ENCODE measurements around the gene METTL26. TPM values are rescaled to one million over a fixed set of nuclear protein-coding genes. Genes with fewer than 3 reads are reported as not detected.

METTL26 gene
- total and polyA plus RNA-seq, 2 of the 8 experiments (the other 6 are each of a cell fraction or from before 2014, with no cell fraction given): 100 to 186 TPM

DNA sequence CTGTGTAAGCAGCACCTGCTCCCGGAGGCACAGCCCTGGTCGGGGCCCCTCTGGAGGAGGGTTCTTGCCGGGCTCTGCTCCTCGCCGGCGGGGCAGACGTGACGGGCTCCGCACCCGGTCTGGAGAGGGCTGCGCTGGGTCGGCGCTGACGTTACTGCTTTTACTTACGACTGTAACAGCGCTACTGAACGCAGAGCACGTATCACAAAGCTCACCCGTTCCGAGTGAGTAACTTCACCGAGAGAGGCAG, 47.5 kb downstream of the METTL26 start:
- POLR2A ChIA-PET (ENCODE audit: partially characterized antibody): interaction anchor here (0.9 to 2.3 kb wide), 15 partner anchors 8 to 102 kb away, joined by 3 to 9 read pairs (median 4); partner anchors contain the start of genes METTL26, STUB1, WDR24 and WDR90
- TF ChIP-seq SAP30 (IDR thresholded peaks at IDR 0.05; ENCODE audit: insufficient read depth, insufficient replicate concordance, low read length) (no peak), POLR2AphosphoS5 (IDR thresholded peaks at IDR 0.05; ENCODE audit: low read depth, low read length) (peak; percentile 39; the same call in 1 of the 2 replicates), RNF2 (IDR thresholded peaks at IDR 0.05; ENCODE audit: borderline replicate concordance, low read depth, low read length, missing control alignments, poor library complexity, severe bottlenecking) (no peak), SIN3A (conservative IDR thresholded peaks at IDR 0.05 in 1 of 2, IDR thresholded peaks at IDR 0.05 in 1 of 2; ENCODE audit: low read depth in 1 of 2, low read length in 2 of 2) (peak; percentile 19 to 57; a peak in 1 of 4 replicates), CREB1 (IDR thresholded peaks at IDR 0.05) (0 out of 2 replicates have a peak, but pooled peaks have one; percentile 41), SP1 (IDR thresholded peaks at IDR 0.05; ENCODE audit: low read depth, low read length) (no peak), ZNF274 (IDR thresholded peaks at IDR 0.05; ENCODE audit: borderline replicate concordance, extremely low read depth, low read length) (no peak), EZH2 (IDR thresholded peaks at IDR 0.05; ENCODE audit: low read depth, low read length, severe bottlenecking) (no peak), GTF2F1 (IDR thresholded peaks at IDR 0.05; ENCODE audit: borderline replicate concordance, low read depth, low read length) (no peak), POLR2A (IDR thresholded peaks at IDR 0.05; ENCODE audit: control extremely low read depth in 1 of 2, low read depth in 2 of 2, low read length in 2 of 2) (peak in 1 of 2 experiments; percentile 56; a peak in 2 of 3 replicates), JUND (IDR thresholded peaks at IDR 0.05; ENCODE audit: low read length) (no peak)
- TF ChIP-seq, protein P1, sequence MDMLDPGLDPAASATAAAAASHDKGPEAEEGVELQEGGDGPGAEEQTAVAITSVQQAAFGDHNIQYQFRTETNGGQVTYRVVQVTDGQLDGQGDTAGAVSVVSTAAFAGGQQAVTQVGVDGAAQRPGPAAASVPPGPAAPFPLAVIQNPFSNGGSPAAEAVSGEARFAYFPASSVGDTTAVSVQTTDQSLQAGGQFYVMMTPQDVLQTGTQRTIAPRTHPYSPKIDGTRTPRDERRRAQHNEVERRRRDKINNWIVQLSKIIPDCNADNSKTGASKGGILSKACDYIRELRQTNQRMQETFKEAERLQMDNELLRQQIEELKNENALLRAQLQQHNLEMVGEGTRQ (IDR thresholded peaks at IDR 0.05; ENCODE audit: low read length): no peak

More for the DNA sequence above, 47.5 kb downstream of the METTL26 start:
- H2AFZ ChIP-seq (ENCODE audit: low read length): no peak overlapping the region
- peak overlapping the region; percentile 53 for H3K4ac ChIP-seq (replicated peaks; ENCODE audit: insufficient read length, low read depth, low read length)
- H2BK20ac ChIP-seq (ENCODE audit: low read length): no peak overlapping the region
- DNase-seq (ENCODE audit: low read depth in 1 of 2, low spot score in 2 of 2): peak in 1 of 2 experiments; percentile 71
- peak overlapping the region; percentile 74 for H4K91ac ChIP-seq (replicated peaks; ENCODE audit: insufficient read length, low read length)
- CTCF ChIA-PET (ENCODE audit: partially characterized antibody): interaction anchor here (0.7 to 4.3 kb wide), 5 partner anchors 8 to 33 kb away, joined by 3 to 30 read pairs (median 3); no protein-coding TSS in a partner anchor
- H2BK120ac ChIP-seq (replicated peaks; ENCODE audit: low read depth, low read length): peak overlapping the region; percentile 64
- peaks cover 0 to 15% of the 10 kb centered on the region in 2 experiments; a peak in 2 of 4 replicates for H3K79me2 ChIP-seq (ENCODE audit: control insufficient read depth in 1 of 2, insufficient read depth in 2 of 2, low read length in 2 of 2)
- peak overlapping the region; percentile 75 to 78 for H3K4me2 ChIP-seq (ENCODE audit: insufficient read depth in 1 of 2, low read depth in 2 of 2, low read length in 2 of 2)
- no peak overlapping the region for H3K14ac ChIP-seq (ENCODE audit: insufficient read length)
- no peak overlapping the region for H2BK15ac ChIP-seq (ENCODE audit: low read length)
- peaks cover 11% of the 10 kb centered on the region for H3K23me2 ChIP-seq (ENCODE audit: low read depth, low read length)
- H2BK5ac ChIP-seq (ENCODE audit: low read depth, low read length): peak overlapping the region; percentile 41; the same call in 1 of the 2 replicates
- peak overlapping the region; percentile 99 for H3K27ac ChIP-seq (ENCODE audit: low read depth, low read length)
- no peaks in the 10 kb centered on the region for H3K36me3 ChIP-seq (ENCODE audit: control insufficient read depth in 2 of 4, insufficient read depth in 4 of 4, low read length in 3 of 4)
- H4K20me1 ChIP-seq (replicated peaks in 1 of 2; ENCODE audit: control insufficient read depth in 1 of 2, insufficient read depth in 2 of 2, low read length in 2 of 2): peaks cover 16 to 43% of the 10 kb centered on the region in 2 experiments
- peak overlapping the region; percentile 69 for H4K5ac ChIP-seq (ENCODE audit: insufficient read length, low read depth, low read length)
- 6% methylated on average over 21 of the region's 21 CpGs; no CpG with 5 or more reads in 1 of the 2 experiments for WGBS, 2 experiments (ENCODE audit: extremely low coverage in 1 of 2, insufficient coverage in 1 of 2, insufficient read length in 1 of 2, insufficient replicate concordance in 2 of 2, low coverage in 1 of 2, low lambda C conversion rate in 2 of 2, missing lambda C conversion rate in 1 of 2)
- H3K18ac ChIP-seq (ENCODE audit: extremely low read depth, low read length): 0 out of 2 replicates have a peak overlapping the region, but pooled peaks have one; percentile 44
- H2BK12ac ChIP-seq (ENCODE audit: low read depth, low read length): no peak overlapping the region
- H4K8ac ChIP-seq (ENCODE audit: extremely low read depth, insufficient read depth, low read length): peak overlapping the region; percentile 100
- no peak overlapping the region for H3K23ac ChIP-seq (ENCODE audit: insufficient read length)
- H3K9me3 ChIP-seq (ENCODE audit: insufficient read depth in 2 of 2, low read depth in 1 of 2, low read length in 1 of 2): no peaks in the 10 kb centered on the region
- no peak for FAIRE-seq
- peak overlapping the region; percentile 71 to 95 (median 92) for H3K9ac ChIP-seq (replicated peaks in 1 of 4; ENCODE audit: extremely low read depth in 1 of 4, low read depth in 3 of 4, low read length in 3 of 4)
- H3K4me1 ChIP-seq (replicated peaks in 1 of 4; ENCODE audit: control insufficient read depth in 3 of 4, insufficient read depth in 4 of 4, low read length in 3 of 4): peaks cover 0 to 24% (median 16%) of the 10 kb centered on the region in 4 experiments; a peak in 6 of 7 replicates
- H3K27me3 ChIP-seq (replicated peaks in 1 of 4; ENCODE audit: control insufficient read depth in 3 of 4, extremely low read depth in 1 of 4, insufficient read depth in 3 of 4, low read length in 3 of 4): peaks cover 0 to 45% (median 30%) of the 10 kb centered on the region in 4 experiments; a peak in 5 of 7 replicates
- H3K79me1 ChIP-seq (ENCODE audit: low read depth, low read length): peaks cover 8% of the 10 kb centered on the region; the same call in 1 of the 2 replicates
- peak overlapping the region; percentile 90 to 94 (median 91) for H3K4me3 ChIP-seq (ENCODE audit: extremely low read depth in 1 of 4, insufficient read depth in 2 of 4, low read depth in 3 of 4, low read length in 4 of 4)
- H2AK5ac ChIP-seq (ENCODE audit: low read depth, low read length): no peak overlapping the region; the same call in 1 of the 2 replicates
- peak overlapping the region; percentile 69 for H3K56ac ChIP-seq (replicated peaks; ENCODE audit: insufficient read length, low read depth, low read length)

Measured in H1 (cell line).